Esophagus muscularis mucosa (tissue), 3 donors: ENCODE data around the gene KIAA0513.

Source experiments
- POLR2A ChIP-seq: fragments of 450-650 bp; IDR thresholded peaks from one replicate; pipeline ENCODE4 v1.6.1; 2017; ENCODE audit warnings: antibody characterized with exemption, moderate library complexity, mild to moderate bottlenecking, low read depth
- TF ChIP-seq, protein P1 (sequence below), 3 experiments: fragments of 200-600 bp in 2 of 3; fragments of 450-650 bp in 1 of 3; sonication (generic) in 2 of 3; IDR thresholded peaks; one replicate each; pipeline ENCODE4 v1.5.1; 2017 to 2019; ENCODE audit warnings: antibody characterized with exemption in 3 of 3, mild to moderate bottlenecking in 2 of 3, moderate library complexity in 1 of 3

DNA sequence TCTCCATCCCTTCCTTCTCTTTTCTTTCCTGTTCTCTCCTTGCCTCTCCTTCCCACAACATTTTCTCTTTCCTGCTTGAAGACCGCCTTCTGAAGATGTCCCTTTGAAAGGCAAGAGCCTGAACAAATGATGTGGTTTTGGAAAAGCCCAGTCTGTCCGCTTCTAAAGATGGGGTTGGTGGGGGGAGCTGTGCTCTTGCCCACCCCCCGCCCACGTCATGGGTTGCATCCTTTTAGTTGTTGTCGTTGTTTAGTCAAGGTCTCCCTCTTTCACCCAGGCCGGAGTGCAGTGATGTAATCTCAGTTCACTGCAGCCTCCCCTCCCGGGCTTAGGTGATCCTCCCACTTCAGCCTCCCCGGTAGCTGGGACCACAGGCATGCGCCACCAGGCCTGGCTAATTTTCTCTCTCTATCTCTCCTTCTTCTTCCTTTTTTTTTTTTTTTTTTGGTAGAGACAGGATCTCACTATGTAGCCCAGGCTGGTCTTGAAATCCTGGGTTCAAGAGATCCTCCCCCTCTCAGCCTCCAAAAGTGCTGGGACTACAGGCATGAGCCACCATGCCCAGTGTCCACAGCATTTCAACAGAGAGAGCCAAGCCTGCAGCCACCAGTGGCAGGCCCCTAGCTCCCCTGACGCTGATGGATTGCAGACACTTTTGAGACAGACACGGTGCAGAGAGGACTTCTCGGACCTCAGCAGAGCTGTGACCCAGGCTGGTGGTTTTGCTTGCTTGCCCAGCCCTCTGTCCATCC lies 110.7 kb downstream of the KIAA0513 start:
- TF ChIP-seq, protein P1, sequence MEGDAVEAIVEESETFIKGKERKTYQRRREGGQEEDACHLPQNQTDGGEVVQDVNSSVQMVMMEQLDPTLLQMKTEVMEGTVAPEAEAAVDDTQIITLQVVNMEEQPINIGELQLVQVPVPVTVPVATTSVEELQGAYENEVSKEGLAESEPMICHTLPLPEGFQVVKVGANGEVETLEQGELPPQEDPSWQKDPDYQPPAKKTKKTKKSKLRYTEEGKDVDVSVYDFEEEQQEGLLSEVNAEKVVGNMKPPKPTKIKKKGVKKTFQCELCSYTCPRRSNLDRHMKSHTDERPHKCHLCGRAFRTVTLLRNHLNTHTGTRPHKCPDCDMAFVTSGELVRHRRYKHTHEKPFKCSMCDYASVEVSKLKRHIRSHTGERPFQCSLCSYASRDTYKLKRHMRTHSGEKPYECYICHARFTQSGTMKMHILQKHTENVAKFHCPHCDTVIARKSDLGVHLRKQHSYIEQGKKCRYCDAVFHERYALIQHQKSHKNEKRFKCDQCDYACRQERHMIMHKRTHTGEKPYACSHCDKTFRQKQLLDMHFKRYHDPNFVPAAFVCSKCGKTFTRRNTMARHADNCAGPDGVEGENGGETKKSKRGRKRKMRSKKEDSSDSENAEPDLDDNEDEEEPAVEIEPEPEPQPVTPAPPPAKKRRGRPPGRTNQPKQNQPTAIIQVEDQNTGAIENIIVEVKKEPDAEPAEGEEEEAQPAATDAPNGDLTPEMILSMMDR (IDR thresholded peaks at IDR 0.05): no peak
- no peak for TF ChIP-seq POLR2A
